Measurements from ENCODE around the gene ENOX1.
"Not testable (repeated sequence)": the region's sequence is repeated elsewhere in the genome, so short reads cannot be mapped to it uniquely, and the experiment has no call there.

ENOX1 gene

DNA sequence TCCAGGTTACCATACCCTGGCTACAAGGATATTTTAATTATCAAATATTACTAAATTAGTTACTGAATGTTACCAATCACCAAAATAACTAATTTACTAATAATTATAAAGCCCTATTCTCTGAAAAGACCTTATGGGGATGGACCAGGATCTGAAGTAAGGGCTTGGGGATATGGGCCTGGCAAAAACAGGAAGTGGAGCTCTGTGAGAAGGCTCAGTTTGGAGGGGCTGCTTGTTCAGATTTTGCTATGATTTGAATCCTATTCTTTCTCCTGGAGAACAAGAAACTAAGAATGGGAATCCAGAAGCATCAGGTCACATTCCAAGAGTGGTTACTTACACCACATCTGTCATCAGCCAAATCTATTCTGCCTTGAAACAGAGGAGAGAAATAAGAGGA, 615.3 kb downstream of the ENOX1 start:
- no peak for ATAC-seq

DNA sequence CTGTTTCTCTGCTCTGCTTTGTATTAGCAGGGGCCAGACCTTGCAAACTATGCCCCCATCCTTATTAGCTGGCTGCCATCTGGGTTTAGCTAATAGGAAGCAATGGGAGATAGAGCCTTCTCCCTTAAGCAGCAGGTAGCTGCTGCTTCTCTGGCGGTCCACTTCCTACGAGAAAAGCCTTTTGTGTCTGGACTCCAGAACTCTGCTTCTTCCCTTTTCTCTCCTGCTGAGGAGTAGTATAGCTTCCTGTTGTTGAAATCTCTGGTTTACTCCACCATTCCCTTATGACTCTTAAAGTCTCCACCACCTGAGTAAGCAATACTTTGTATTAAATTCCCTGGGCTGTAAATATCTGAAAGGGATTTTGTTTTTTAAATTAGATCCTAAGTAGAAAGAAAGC, 616.3 kb downstream of the ENOX1 start:
- no peak for ATAC-seq
- TF ChIP-seq ZC3H10 (CRISPR knock-in tag; IDR thresholded peaks at IDR 0.05): no peak
- TF ChIP-seq, protein P1, sequence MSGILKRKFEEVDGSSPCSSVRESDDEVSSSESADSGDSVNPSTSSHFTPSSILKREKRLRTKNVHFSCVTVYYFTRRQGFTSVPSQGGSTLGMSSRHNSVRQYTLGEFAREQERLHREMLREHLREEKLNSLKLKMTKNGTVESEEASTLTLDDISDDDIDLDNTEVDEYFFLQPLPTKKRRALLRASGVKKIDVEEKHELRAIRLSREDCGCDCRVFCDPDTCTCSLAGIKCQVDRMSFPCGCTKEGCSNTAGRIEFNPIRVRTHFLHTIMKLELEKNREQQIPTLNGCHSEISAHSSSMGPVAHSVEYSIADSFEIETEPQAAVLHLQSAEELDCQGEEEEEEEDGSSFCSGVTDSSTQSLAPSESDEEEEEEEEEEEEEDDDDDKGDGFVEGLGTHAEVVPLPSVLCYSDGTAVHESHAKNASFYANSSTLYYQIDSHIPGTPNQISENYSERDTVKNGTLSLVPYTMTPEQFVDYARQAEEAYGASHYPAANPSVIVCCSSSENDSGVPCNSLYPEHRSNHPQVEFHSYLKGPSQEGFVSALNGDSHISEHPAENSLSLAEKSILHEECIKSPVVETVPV (CRISPR knock-in tag; IDR thresholded peaks at IDR 0.05): no peak
- TF ChIP-seq GLIS3 (CRISPR knock-in tag; IDR thresholded peaks at IDR 0.05): no peak
- TF ChIP-seq, protein P2, sequence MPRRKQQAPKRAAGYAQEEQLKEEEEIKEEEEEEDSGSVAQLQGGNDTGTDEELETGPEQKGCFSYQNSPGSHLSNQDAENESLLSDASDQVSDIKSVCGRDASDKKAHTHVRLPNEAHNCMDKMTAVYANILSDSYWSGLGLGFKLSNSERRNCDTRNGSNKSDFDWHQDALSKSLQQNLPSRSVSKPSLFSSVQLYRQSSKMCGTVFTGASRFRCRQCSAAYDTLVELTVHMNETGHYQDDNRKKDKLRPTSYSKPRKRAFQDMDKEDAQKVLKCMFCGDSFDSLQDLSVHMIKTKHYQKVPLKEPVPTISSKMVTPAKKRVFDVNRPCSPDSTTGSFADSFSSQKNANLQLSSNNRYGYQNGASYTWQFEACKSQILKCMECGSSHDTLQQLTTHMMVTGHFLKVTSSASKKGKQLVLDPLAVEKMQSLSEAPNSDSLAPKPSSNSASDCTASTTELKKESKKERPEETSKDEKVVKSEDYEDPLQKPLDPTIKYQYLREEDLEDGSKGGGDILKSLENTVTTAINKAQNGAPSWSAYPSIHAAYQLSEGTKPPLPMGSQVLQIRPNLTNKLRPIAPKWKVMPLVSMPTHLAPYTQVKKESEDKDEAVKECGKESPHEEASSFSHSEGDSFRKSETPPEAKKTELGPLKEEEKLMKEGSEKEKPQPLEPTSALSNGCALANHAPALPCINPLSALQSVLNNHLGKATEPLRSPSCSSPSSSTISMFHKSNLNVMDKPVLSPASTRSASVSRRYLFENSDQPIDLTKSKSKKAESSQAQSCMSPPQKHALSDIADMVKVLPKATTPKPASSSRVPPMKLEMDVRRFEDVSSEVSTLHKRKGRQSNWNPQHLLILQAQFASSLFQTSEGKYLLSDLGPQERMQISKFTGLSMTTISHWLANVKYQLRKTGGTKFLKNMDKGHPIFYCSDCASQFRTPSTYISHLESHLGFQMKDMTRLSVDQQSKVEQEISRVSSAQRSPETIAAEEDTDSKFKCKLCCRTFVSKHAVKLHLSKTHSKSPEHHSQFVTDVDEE (CRISPR knock-in tag; IDR thresholded peaks at IDR 0.05): no peak
- TF ChIP-seq ESRRG (CRISPR knock-in tag; IDR thresholded peaks at IDR 0.05): no peak
- no peak for TF ChIP-seq OSR1 (CRISPR knock-in tag; IDR thresholded peaks at IDR 0.05)
- TF ChIP-seq PATZ1 (CRISPR knock-in tag; IDR thresholded peaks at IDR 0.05; ENCODE audit: borderline replicate concordance): no peak
- no peak for TF ChIP-seq SNAI2 (CRISPR knock-in tag; IDR thresholded peaks at IDR 0.05)
- TF ChIP-seq BACH2 (CRISPR knock-in tag; IDR thresholded peaks at IDR 0.05; ENCODE audit: borderline replicate concordance): no peak
- no peak for TF ChIP-seq CSDC2 (CRISPR knock-in tag; IDR thresholded peaks at IDR 0.05)
- TF ChIP-seq ZFP30 (CRISPR knock-in tag; IDR thresholded peaks at IDR 0.05): no peak
- no peak for TF ChIP-seq ISL1 (CRISPR knock-in tag; IDR thresholded peaks at IDR 0.05)

More for the DNA sequence above, 615.3 kb downstream of the ENOX1 start:
- TF ChIP-seq CSDC2 (CRISPR knock-in tag; IDR thresholded peaks at IDR 0.05) (no peak), SNAI2 (CRISPR knock-in tag; IDR thresholded peaks at IDR 0.05) (no peak), TCF4 (CRISPR knock-in tag; IDR thresholded peaks at IDR 0.05; ENCODE audit: borderline replicate concordance) (no peak), PATZ1 (CRISPR knock-in tag; IDR thresholded peaks at IDR 0.05; ENCODE audit: borderline replicate concordance) (no peak), ESRRG (CRISPR knock-in tag; IDR thresholded peaks at IDR 0.05) (no peak), BACH2 (CRISPR knock-in tag; IDR thresholded peaks at IDR 0.05; ENCODE audit: borderline replicate concordance) (no peak), ARNTL (CRISPR knock-in tag; IDR thresholded peaks at IDR 0.05; ENCODE audit: borderline replicate concordance, low read depth) (no peak), ISL1 (CRISPR knock-in tag; IDR thresholded peaks at IDR 0.05) (no peak), ZNF8 (CRISPR knock-in tag; IDR thresholded peaks at IDR 0.05) (no peak), GLIS3 (CRISPR knock-in tag; IDR thresholded peaks at IDR 0.05) (no peak), ZFP30 (CRISPR knock-in tag; IDR thresholded peaks at IDR 0.05) (no peak), RARB (CRISPR knock-in tag; IDR thresholded peaks at IDR 0.05) (no peak), ZNF565 (CRISPR knock-in tag; conservative IDR thresholded peaks at IDR 0.05; ENCODE audit: low read depth) (no peak), ZC3H10 (CRISPR knock-in tag; IDR thresholded peaks at IDR 0.05) (no peak)
- TF ChIP-seq, protein P1 (CRISPR knock-in tag; IDR thresholded peaks at IDR 0.05): no peak
- TF ChIP-seq, protein P2 (CRISPR knock-in tag; IDR thresholded peaks at IDR 0.05): no peak
- TF ChIP-seq, protein P3, sequence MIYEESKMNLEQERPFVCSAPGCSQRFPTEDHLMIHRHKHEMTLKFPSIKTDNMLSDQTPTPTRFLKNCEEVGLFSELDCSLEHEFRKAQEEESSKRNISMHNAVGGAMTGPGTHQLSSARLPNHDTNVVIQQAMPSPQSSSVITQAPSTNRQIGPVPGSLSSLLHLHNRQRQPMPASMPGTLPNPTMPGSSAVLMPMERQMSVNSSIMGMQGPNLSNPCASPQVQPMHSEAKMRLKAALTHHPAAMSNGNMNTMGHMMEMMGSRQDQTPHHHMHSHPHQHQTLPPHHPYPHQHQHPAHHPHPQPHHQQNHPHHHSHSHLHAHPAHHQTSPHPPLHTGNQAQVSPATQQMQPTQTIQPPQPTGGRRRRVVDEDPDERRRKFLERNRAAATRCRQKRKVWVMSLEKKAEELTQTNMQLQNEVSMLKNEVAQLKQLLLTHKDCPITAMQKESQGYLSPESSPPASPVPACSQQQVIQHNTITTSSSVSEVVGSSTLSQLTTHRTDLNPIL (CRISPR knock-in tag; IDR thresholded peaks at IDR 0.05; ENCODE audit: low read depth): no peak

- not testable (repeated sequence) for ATAC-seq
Observed at GRCh38 chr13:43168434-43168833, 618.3 kb downstream of the ENOX1 start.
